ENCODE data around the gene DIAPH3. TPM values are rescaled to one million over a fixed set of nuclear protein-coding genes. Genes with fewer than 3 reads are reported as not detected.

The DIAPH3 gene
- total RNA-seq, 2 donors from 2014 or later: 7.1 to 8.0 TPM

GRCh38 chr13:59706101-59706976 lies 457.4 kb downstream of the DIAPH3 start:
- Histone ChIP-seq H3K4me1 (ENCODE audit: control insufficient read depth in 1 of 2, low read depth in 2 of 2) (no peaks in the 10 kb centered on the region), H3K36me3 (no peaks in the 10 kb centered on the region), H3K9me3 (no peaks in the 10 kb centered on the region), H3K4me3 (no peak overlapping the region), H3K27ac (no peak overlapping the region), H3K27me3 (replicated peaks; ENCODE audit: insufficient read depth) (no peaks in the 10 kb centered on the region)
- ATAC-seq (ENCODE audit: insufficient number of reproducible peaks, low FRiP score, low read depth) (no peak), DNase-seq (ENCODE audit: low spot score) (no peak)
- no peak for TF ChIP-seq CTCF (IDR thresholded peaks at IDR 0.05)

GRCh38 chr13:59702269-59702668 lies 461.5 kb downstream of the DIAPH3 start:
- H3K9me3 ChIP-seq: no peaks in the 10 kb centered on the region
- no peaks in the 10 kb centered on the region for H3K36me3 ChIP-seq
- H3K4me3 ChIP-seq: no peak overlapping the region
- no peak for TF ChIP-seq CTCF (IDR thresholded peaks at IDR 0.05)
- no peaks in the 10 kb centered on the region for H3K4me1 ChIP-seq (ENCODE audit: control insufficient read depth in 1 of 2, low read depth in 2 of 2)
- H3K27ac ChIP-seq: no peak overlapping the region
- DNase-seq (ENCODE audit: low spot score) (no peak), ATAC-seq (ENCODE audit: insufficient number of reproducible peaks, low FRiP score, low read depth) (no peak)
- H3K27me3 ChIP-seq (replicated peaks; ENCODE audit: insufficient read depth): no peaks in the 10 kb centered on the region

- ATAC-seq (ENCODE audit: insufficient number of reproducible peaks, low FRiP score, low read depth): no peak
- no peak for TF ChIP-seq CTCF (IDR thresholded peaks at IDR 0.05)
Measured at GRCh38 chr13:59701261-59701660, 462.5 kb downstream of the DIAPH3 start.

GRCh38 chr13:59700281-59700680 lies 463.4 kb downstream of the DIAPH3 start:
- TF ChIP-seq CTCF (IDR thresholded peaks at IDR 0.05): no peak
- Histone ChIP-seq H3K27ac (no peak overlapping the region), H3K4me1 (ENCODE audit: control insufficient read depth in 1 of 2, low read depth in 2 of 2) (no peaks in the 10 kb centered on the region), H3K9me3 (no peaks in the 10 kb centered on the region), H3K27me3 (replicated peaks; ENCODE audit: insufficient read depth) (no peaks in the 10 kb centered on the region), H3K36me3 (no peaks in the 10 kb centered on the region), H3K4me3 (no peak overlapping the region)
- no peak for ATAC-seq (ENCODE audit: insufficient number of reproducible peaks, low FRiP score, low read depth)
- DNase-seq (ENCODE audit: low spot score): no peak

More at GRCh38 chr13:59701261-59701660, 462.5 kb downstream of the DIAPH3 start:
- Histone ChIP-seq H3K36me3 (no peaks in the 10 kb centered on the region), H3K4me1 (ENCODE audit: control insufficient read depth in 1 of 2, low read depth in 2 of 2) (no peaks in the 10 kb centered on the region), H3K4me3 (no peak overlapping the region), H3K27me3 (replicated peaks; ENCODE audit: insufficient read depth) (no peaks in the 10 kb centered on the region), H3K9me3 (no peaks in the 10 kb centered on the region), H3K27ac (no peak overlapping the region)
- DNase-seq (ENCODE audit: low spot score): no peak

GRCh38 chr13:59696271-59696670 lies 467.5 kb downstream of the DIAPH3 start:
- Histone ChIP-seq H3K36me3 (no peaks in the 10 kb centered on the region), H3K4me3 (no peak overlapping the region), H3K9me3 (no peaks in the 10 kb centered on the region), H3K27me3 (replicated peaks; ENCODE audit: insufficient read depth) (no peaks in the 10 kb centered on the region), H3K27ac (no peak overlapping the region), H3K4me1 (ENCODE audit: control insufficient read depth in 1 of 2, low read depth in 2 of 2) (no peaks in the 10 kb centered on the region)
- no peak for TF ChIP-seq CTCF (IDR thresholded peaks at IDR 0.05)
- ATAC-seq (ENCODE audit: insufficient number of reproducible peaks, low FRiP score, low read depth) (no peak), DNase-seq (ENCODE audit: low spot score) (no peak)

All from thoracic aorta (tissue), 2 donors.